Measurements from ENCODE around the gene TTN.

The TTN gene

GRCh38 chr2:178641498-178641897, 165.7 kb downstream of the TTN start:
- DNase-seq, result no peak

GRCh38 chr2:178635897-178636296, 171.3 kb downstream of the TTN start:
- no peak for DNase-seq

- DNase-seq, result no peak
Measured at GRCh38 chr2:178632729-178633128, 174.5 kb downstream of the TTN start.

GRCh38 chr2:178630581-178630980, 176.6 kb downstream of the TTN start:
- DNase-seq, result no peak

- no peak for DNase-seq
Measured at GRCh38 chr2:178629463-178629862, 177.8 kb downstream of the TTN start.

GRCh38 chr2:178628605-178629004, 178.6 kb downstream of the TTN start:
- DNase-seq, result no peak

- no peak for DNase-seq
Measured at GRCh38 chr2:178627401-178627800, 179.8 kb downstream of the TTN start.

GRCh38 chr2:178615969-178616368, 191.3 kb downstream of the TTN start:
- no peak for DNase-seq

GRCh38 chr2:178602901-178603300, 204.3 kb downstream of the TTN start:
- no peak for DNase-seq

GRCh38 chr2:178592655-178593054, 214.6 kb downstream of the TTN start:
- DNase-seq, result no peak

- DNase-seq, result no peak
Measured at GRCh38 chr2:178589335-178589734, 217.9 kb downstream of the TTN start.

GRCh38 chr2:178584666-178585065, 222.6 kb downstream of the TTN start:
- no peak for DNase-seq

- no peak for DNase-seq
Measured at GRCh38 chr2:178579006-178579405, 228.2 kb downstream of the TTN start.

GRCh38 chr2:178574789-178575188, 232.4 kb downstream of the TTN start:
- no peak for DNase-seq

GRCh38 chr2:178568227-178568626, 239.0 kb downstream of the TTN start:
- no peak for DNase-seq

GRCh38 chr2:178553047-178553446, 254.2 kb downstream of the TTN start:
- no peak for DNase-seq

GRCh38 chr2:178550352-178550751, 256.9 kb downstream of the TTN start:
- DNase-seq, result no peak

GRCh38 chr2:178542569-178542968, 264.7 kb downstream of the TTN start:
- DNase-seq, result no peak

- DNase-seq, result no peak
Measured at GRCh38 chr2:178542161-178542560, 265.1 kb downstream of the TTN start.

GRCh38 chr2:178536037-178536436, 271.2 kb downstream of the TTN start:
- no peak for DNase-seq

- no peak for DNase-seq
Measured at GRCh38 chr2:178531168-178531567, 276.1 kb downstream of the TTN start.

- peak; percentile 83 to 87 for DNase-seq
Measured at GRCh38 chr2:178530625-178531142, 276.5 kb downstream of the TTN start.

GRCh38 chr2:178530131-178530530, 277.1 kb downstream of the TTN start:
- DNase-seq, result peak; percentile 44 to 49

GRCh38 chr2:178529194-178529593, 278.0 kb downstream of the TTN start:
- DNase-seq, result no peak

- DNase-seq, result no peak
Measured at GRCh38 chr2:178528647-178529046, 278.6 kb downstream of the TTN start.

GRCh38 chr2:178527592-178527991, 279.6 kb downstream of the TTN start:
- no peak for DNase-seq
